GM12878 (cell line): Measurements from ENCODE around the gene SPSB2. TPM values are rescaled to one million over a fixed set of nuclear protein-coding genes. Genes with fewer than 3 reads are reported as not detected.

Source experiments
- ATAC-seq: fragments of 200-7000 bp; cut with Tn5 transposase; 3 replicates; pipeline ENCODE4 v1.9.1; 2020; ENCODE audit warnings: mild to moderate bottlenecking, moderate library complexity
- BruUV-seq: library from RNA; stranded (reverse); fragments of 400-500 nt; replicated peaks from 2 replicates; lab custom pipeline; 2021; lab: Mats Ljungman, UMichigan
- CTCF ChIA-PET: fragments of 300-600 bp; sonication (Branson Sonifier 250); formaldehyde crosslinking; extraction: SDS; loops from one replicate; lab custom pipeline; 2021; ENCODE audit warnings: inconsistent platforms; lab: Yijun Ruan, JAX
- POLR2A ChIA-PET: fragments of 350-600 bp; formaldehyde crosslinking; extraction: SDS; loops from one replicate; lab custom pipeline; 2021; ENCODE audit warnings: inconsistent platforms; lab: Charles Lee
- RAD21 ChIA-PET: fragments of 300-600 bp; sonication (Branson Sonifier 250); formaldehyde crosslinking; loops from one replicate; lab custom pipeline; 2023; ENCODE audit warnings: antibody characterized with exemption; ENCODE audit not compliant: unreplicated experiment; lab: Charles Lee
- SMC1A ChIA-PET: fragments of 300-600 bp; sonication (Branson Sonifier 250); formaldehyde crosslinking; loops from one replicate; lab custom pipeline; 2023; ENCODE audit not compliant: unreplicated experiment, uncharacterized antibody; lab: Charles Lee
- DNase-seq: peaks from one replicate; pipeline ENCODE4 v3.0.0-alpha.2; 2011; ENCODE audit warnings: low read depth, low spot score
- FAIRE-seq: peaks from 3 replicates; lab custom pipeline; 2011; peaks lifted over from hg19 to GRCh38; lab: Jason Lieb, UNC
- H2AFZ ChIP-seq: 2 replicates; pipeline ENCODE4 v1.6.0; 2011; ENCODE audit warnings: low read depth, low read length, control low read depth; ENCODE audit not compliant: control insufficient read depth
- H3K27ac ChIP-seq: 2 replicates; pipeline ENCODE4 v1.5.1; 2011; ENCODE audit warnings: control low read depth; ENCODE audit not compliant: control insufficient read depth, insufficient read depth
- H3K27me3 ChIP-seq, 2 experiments: replicated peaks in 1 of 2; 2 replicates each; pipeline versions ENCODE4 v1.6.0 to v1.6.1; 2011; ENCODE audit warnings: low read length in 1 of 2; ENCODE audit not compliant: control insufficient read depth in 2 of 2, insufficient read depth in 2 of 2
- H3K36me3 ChIP-seq, 2 experiments: 2 replicates each; pipeline ENCODE4 v1.5.1; 2011; ENCODE audit warnings: low read length in 1 of 2; ENCODE audit not compliant: control insufficient read depth in 2 of 2, insufficient read depth in 2 of 2
- H3K4me1 ChIP-seq: 2 replicates; pipeline ENCODE4 v1.6.1; 2011; ENCODE audit warnings: mild to moderate bottlenecking, low read length, moderate library complexity, mixed read lengths; ENCODE audit not compliant: control insufficient read depth, insufficient read depth
- H3K4me2 ChIP-seq: 2 replicates; pipeline ENCODE4 v1.6.0; 2011; ENCODE audit warnings: control low read depth; ENCODE audit not compliant: control insufficient read depth, insufficient read depth
- H3K4me3 ChIP-seq: fragments of 200-600 bp; sonication (generic); 2 replicates; pipeline ENCODE4 v1.5.1; 2016
- H3K79me2 ChIP-seq: 2 replicates; pipeline ENCODE4 v1.6.0; 2011; ENCODE audit warnings: low read length; ENCODE audit not compliant: control insufficient read depth, insufficient read depth
- H3K9ac ChIP-seq: 2 replicates; pipeline ENCODE4 v1.8.0; 2011; ENCODE audit warnings: low read length, control low read depth, mixed read lengths; ENCODE audit not compliant: control insufficient read depth, insufficient read depth
- H3K9me3 ChIP-seq: replicated peaks from 3 replicates; pipeline ENCODE4 v1.5.1; 2011; ENCODE audit warnings: mild to moderate bottlenecking, low read length; ENCODE audit not compliant: control insufficient read depth, insufficient read depth
- H4K20me1 ChIP-seq: 2 replicates; pipeline ENCODE4 v1.6.0; 2011; ENCODE audit not compliant: control insufficient read depth, insufficient read depth
- ASH2L ChIP-seq: fragments of 300-600, 200-600 bp; sonication (generic); IDR thresholded peaks from 2 replicates; pipeline ENCODE4 v1.6.1; 2017; ENCODE audit warnings: low read depth, mild to moderate bottlenecking, borderline replicate concordance
- ATF7 ChIP-seq: fragments of 450-650 bp; IDR thresholded peaks from 2 replicates; pipeline ENCODE4 v1.6.1; 2016; ENCODE audit warnings: low read depth, mild to moderate bottlenecking
- CEBPB ChIP-seq, 2 experiments: fragments of 150-350 bp in 1 of 2; IDR thresholded peaks; 2 replicates each; pipeline ENCODE4 v1.6.1; 2012 to 2014; ENCODE audit warnings: low read depth in 2 of 2, low read length in 2 of 2, borderline replicate concordance in 1 of 2, inconsistent platforms in 1 of 2
- MEF2B ChIP-seq: fragments of 450-650 bp; IDR thresholded peaks from 2 replicates; pipeline ENCODE4 v1.6.1; 2018; ENCODE audit warnings: mild to moderate bottlenecking, moderate library complexity; ENCODE audit not compliant: partially characterized antibody, poor library complexity, severe bottlenecking
- NBN ChIP-seq: fragments of 450-650 bp; IDR thresholded peaks from 2 replicates; pipeline ENCODE4 v1.6.1; 2016
- NR2C2 ChIP-seq: IDR thresholded peaks from 2 replicates; pipeline ENCODE4 v1.6.1; 2011; ENCODE audit warnings: borderline replicate concordance, low read depth; ENCODE audit not compliant: control insufficient read depth, insufficient read length
- RB1 ChIP-seq: fragments of 450-650 bp; formaldehyde crosslinking; IDR thresholded peaks from 2 replicates; pipeline ENCODE4 v1.6.1; 2017; ENCODE audit warnings: mild to moderate bottlenecking, borderline replicate concordance
- RUNX3 ChIP-seq: IDR thresholded peaks from 2 replicates; pipeline ENCODE4 v1.6.1; 2012; ENCODE audit warnings: low read length, inconsistent platforms
- WGBS: methylation state at CpG from one replicate; pipeline ENCODE4 v1.1.6; 2016; ENCODE audit warnings: low lambda C conversion rate; ENCODE audit not compliant: insufficient replicate concordance, insufficient coverage; ENCODE audit errors: missing lambda C conversion rate; 5-methylcytosine and 5-hydroxymethylcytosine counted together
- in situ Hi-C: fragments of 300-500 bp; cut with MboI; formaldehyde crosslinking; loops from 9 replicates; pipeline ENCODE4 v1.14.3; 2018; ENCODE audit warnings: mixed read lengths
- intact Hi-C: fragments of 100-400 bp; cut with micrococcal nuclease; formaldehyde crosslinking; loops from one replicate; pipeline ENCODE4 v1.14.2; 2022; ENCODE audit not compliant: unreplicated experiment
- polyA plus RNA-seq, 11 experiments: library from polyadenylated mRNA; depleted of rRNA in 4 of 11; unstranded in 6 of 11; stranded (reverse) in 5 of 11; fragments of >200 nt; fragmentation: Nextera tagmentation in 4 of 11; fragmentation: Illumina TruSeq in 1 of 11; extraction: Ambion mirVana in 4 of 11; extraction: Trizol in 1 of 11; gene quantifications; 1 replicate in 1 of 11; 2 replicates in 10 of 11; pipeline versions ENCODE4 v1.2.1 to v1.2.3, GENCODE V29; 2011 to 2016; ENCODE audit warnings: inconsistent platforms in 2 of 11, missing spikeins in 2 of 11, low read depth in 1 of 11
- total RNA-seq, 4 experiments: library from RNA; depleted of rRNA in 3 of 4; stranded (reverse); fragments of >200 nt in 3 of 4; fragmentation: Illumina TruSeq in 1 of 4; extraction: Trizol in 1 of 4; gene quantifications; 2 replicates each; pipeline versions ENCODE4 v1.2.1 to v1.2.3, GENCODE V29; 2013 to 2021

SPSB2 gene
- total and polyA plus RNA-seq, 10 of the 15 experiments (the other 5 are each of a cell fraction or from before 2014, with no cell fraction given) = 0.08 to 5.6 (median 2.7) TPM

DNA sequence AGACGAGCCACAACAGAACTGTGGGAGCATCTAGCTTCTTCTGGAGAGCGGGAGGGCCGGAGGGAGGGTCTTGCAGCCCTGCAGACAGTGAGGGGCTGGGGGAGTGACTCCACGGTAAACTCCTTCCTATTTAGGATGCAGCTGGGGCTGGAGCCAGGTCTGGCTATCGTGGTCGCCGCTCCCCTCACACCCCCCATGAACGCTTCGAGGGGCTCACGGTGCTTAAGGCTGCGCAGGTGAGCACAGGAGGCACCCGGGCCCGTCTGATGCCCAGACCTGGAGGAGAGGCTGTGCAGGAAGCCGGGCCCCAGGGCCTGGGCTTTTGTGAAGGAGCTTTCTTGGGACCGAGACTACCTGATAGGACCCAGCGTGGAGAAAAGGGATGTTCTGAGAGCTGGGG, 36.3 kb downstream of the SPSB2 start:
- RAD21 ChIA-PET = interaction anchor here (1.1 kb wide), 1 partner anchor 55 kb away, joined by 3 read pairs; no protein-coding TSS in a partner anchor
- Histone ChIP-seq H4K20me1 (no peaks in the 10 kb centered on the region), H3K27me3 (peaks cover 0 to 1% of the 10 kb centered on the region in 2 experiments; a peak in 1 of 4 replicates), H3K9ac (no peak overlapping the region), H2AFZ (no peak overlapping the region), H3K27ac (no peak overlapping the region), H3K4me3 (no peak overlapping the region), H3K79me2 (no peaks in the 10 kb centered on the region), H3K4me2 (no peak overlapping the region), H3K9me3 (no peaks in the 10 kb centered on the region), H3K4me1 (peaks cover 10% of the 10 kb centered on the region), H3K36me3 (no peaks in the 10 kb centered on the region)
- in situ Hi-C loops = no loop called here
- DNase-seq = no peak
- POLR2A ChIA-PET = interaction anchor here (0.9 to 1.7 kb wide), 3 partner anchors 12 to 224 kb away, joined by 3 to 5 read pairs (median 4); partner anchors contain the start of gene MLF2
- FAIRE-seq = no peak
- 51% methylated on average over 14 of the region's 16 CpGs for WGBS
- CTCF ChIA-PET = interaction anchor here (0.6 to 6.8 kb wide), 10 partner anchors 11 to 272 kb away, joined by 3 to 72 read pairs (median 4); partner anchors contain the start of genes CDCA3, MLF2, PTMS and SPSB2
- no peak for TF ChIP-seq ATF7
- SMC1A ChIA-PET = interaction anchor here (1.1 to 5.8 kb wide), 2 partner anchors 12 to 84 kb away, joined by 3 to 35 read pairs; partner anchors contain the start of gene MLF2
- ATAC-seq = no peak
- intact Hi-C loops = no loop called here
- BruUV-seq = no TSS peak

- BruUV-seq = no TSS peak
- intact Hi-C loops = no loop called here
- TF ChIP-seq NBN (no peak), RUNX3 (no peak), CEBPB (IDR thresholded peaks at IDR 0.05; ENCODE audit: borderline replicate concordance in 1 of 2, low read depth in 2 of 2, low read length in 2 of 2) (no peak), MEF2B (no peak), NR2C2 (no peak), ASH2L (no peak), RB1 (no peak)
- TF ChIP-seq, all 136 proteins: peak for 0
- peaks cover 4% of the 10 kb centered on the region for H3K4me1 ChIP-seq
- no peak overlapping the region for H3K4me3 ChIP-seq
- ChIA-PET SMC1A (interaction anchor here (0.7 to 5.8 kb wide), 8 partner anchors 9 to 137 kb away, joined by 3 to 35 read pairs (median 4); partner anchors contain the start of genes CDCA3 and MLF2), CTCF (interaction anchor here (0.8 to 6.8 kb wide), 22 partner anchors 9 to 200 kb away, joined by 3 to 72 read pairs (median 5); partner anchors contain the start of genes CDCA3, COPS7A, MLF2 and PTMS), RAD21 (interaction anchor here (1.2 to 2.1 kb wide), 5 partner anchors 17 to 102 kb away, joined by 3 to 11 read pairs (median 4); partner anchors contain the start of genes MLF2 and USP5), POLR2A (interaction anchor here (0.7 to 1.0 kb wide), 4 partner anchors 10 to 81 kb away, joined by 3 to 5 read pairs (median 3); partner anchors contain the start of genes CDCA3 and MLF2)
- peaks cover 1 to 8% of the 10 kb centered on the region in 2 experiments for H3K27me3 ChIP-seq
- WGBS = 48% methylated on average over 5 of the region's 5 CpGs
- H3K27ac ChIP-seq = no peak overlapping the region
- in situ Hi-C loops = no loop called here
- ATAC-seq (no peak), DNase-seq (no peak), FAIRE-seq (no peak)
- H3K9ac ChIP-seq = no peak overlapping the region
- H4K20me1 ChIP-seq = no peaks in the 10 kb centered on the region
- H2AFZ ChIP-seq = no peak overlapping the region
- H3K36me3 ChIP-seq = no peaks in the 10 kb centered on the region
- H3K79me2 ChIP-seq = no peaks in the 10 kb centered on the region
- H3K4me2 ChIP-seq = no peak overlapping the region
- no peaks in the 10 kb centered on the region for H3K9me3 ChIP-seq
Measured at GRCh38 chr12:6834873-6835272, 38.2 kb downstream of the SPSB2 start.
